H1 (cell line): ENCODE data around the gene PLA1A.

ENCODE experiments used
- ASH2L ChIP-seq: fragments of 200-600, 300-600 bp; sonication (generic); IDR thresholded peaks from one replicate; pipeline ENCODE4 v1.7.1; 2017; ENCODE audit warnings: low read length
- CHD2 ChIP-seq: IDR thresholded peaks from 2 replicates; pipeline ENCODE4 v1.6.1; 2012; ENCODE audit warnings: low read length, improper control_type of control experiment
- EZH2 ChIP-seq: fragments of 200-600 bp; sonication (generic); IDR thresholded peaks from 2 replicates; pipeline ENCODE4 v1.7.1; 2012; ENCODE audit warnings: low read depth, mild to moderate bottlenecking, moderate library complexity, low read length, inconsistent platforms; ENCODE audit not compliant: severe bottlenecking
- MAX ChIP-seq: IDR thresholded peaks from 2 replicates; pipeline ENCODE4 v1.6.1; 2012; ENCODE audit warnings: inconsistent platforms
- POLR2A ChIP-seq, 2 experiments: IDR thresholded peaks; 1 replicate in 1 of 2; 2 replicates in 1 of 2; pipeline ENCODE4 v1.6.1; 2011; ENCODE audit warnings: low read depth in 2 of 2, low read length in 2 of 2, mild to moderate bottlenecking in 2 of 2; ENCODE audit errors: control extremely low read depth in 1 of 2
- SP1 ChIP-seq: IDR thresholded peaks from 2 replicates; pipeline ENCODE4 v1.6.1; 2011; ENCODE audit warnings: low read depth, low read length
- TBP ChIP-seq: IDR thresholded peaks from 2 replicates; pipeline ENCODE4 v1.6.1; 2011; ENCODE audit warnings: low read depth, low read length, improper control_type of control experiment
- TF ChIP-seq, protein P1 (sequence below), 3 experiments: IDR thresholded peaks; 1 replicate in 2 of 3; 2 replicates in 1 of 3; pipeline versions ENCODE4 v1.5.1 to v1.6.1; 2011; ENCODE audit warnings: low read length in 3 of 3, mild to moderate bottlenecking in 3 of 3, inconsistent platforms in 2 of 3, low read depth in 1 of 3, moderate library complexity in 1 of 3; ENCODE audit not compliant: insufficient read depth in 1 of 3; ENCODE audit errors: control extremely low read depth in 1 of 3
- TF ChIP-seq, protein P2 (sequence below): IDR thresholded peaks from 2 replicates; pipeline ENCODE4 v1.6.1; 2012; ENCODE audit warnings: inconsistent platforms
- TF ChIP-seq, protein P3 (sequence below): IDR thresholded peaks from 2 replicates; pipeline ENCODE4 v1.6.1; 2012; ENCODE audit warnings: low read length, inconsistent platforms

GRCh38 chr3:119600732-119601131 lies 3.0 kb downstream of the PLA1A start:
- no peak for TF ChIP-seq POLR2A (IDR thresholded peaks at IDR 0.05; ENCODE audit: control extremely low read depth in 1 of 2, low read depth in 2 of 2, low read length in 2 of 2)
- TF ChIP-seq SP1, result no peak
- no peak for TF ChIP-seq EZH2
- TF ChIP-seq, protein P1, sequence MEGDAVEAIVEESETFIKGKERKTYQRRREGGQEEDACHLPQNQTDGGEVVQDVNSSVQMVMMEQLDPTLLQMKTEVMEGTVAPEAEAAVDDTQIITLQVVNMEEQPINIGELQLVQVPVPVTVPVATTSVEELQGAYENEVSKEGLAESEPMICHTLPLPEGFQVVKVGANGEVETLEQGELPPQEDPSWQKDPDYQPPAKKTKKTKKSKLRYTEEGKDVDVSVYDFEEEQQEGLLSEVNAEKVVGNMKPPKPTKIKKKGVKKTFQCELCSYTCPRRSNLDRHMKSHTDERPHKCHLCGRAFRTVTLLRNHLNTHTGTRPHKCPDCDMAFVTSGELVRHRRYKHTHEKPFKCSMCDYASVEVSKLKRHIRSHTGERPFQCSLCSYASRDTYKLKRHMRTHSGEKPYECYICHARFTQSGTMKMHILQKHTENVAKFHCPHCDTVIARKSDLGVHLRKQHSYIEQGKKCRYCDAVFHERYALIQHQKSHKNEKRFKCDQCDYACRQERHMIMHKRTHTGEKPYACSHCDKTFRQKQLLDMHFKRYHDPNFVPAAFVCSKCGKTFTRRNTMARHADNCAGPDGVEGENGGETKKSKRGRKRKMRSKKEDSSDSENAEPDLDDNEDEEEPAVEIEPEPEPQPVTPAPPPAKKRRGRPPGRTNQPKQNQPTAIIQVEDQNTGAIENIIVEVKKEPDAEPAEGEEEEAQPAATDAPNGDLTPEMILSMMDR (IDR thresholded peaks at IDR 0.05; ENCODE audit: control extremely low read depth in 1 of 3, insufficient read depth in 1 of 3, low read depth in 1 of 3, low read length in 3 of 3), result peak; percentile 68 to 98 (median 94)
- TF ChIP-seq ASH2L, result no peak
- no peak for TF ChIP-seq TBP
- no peak for TF ChIP-seq MAX
- TF ChIP-seq, protein P2, sequence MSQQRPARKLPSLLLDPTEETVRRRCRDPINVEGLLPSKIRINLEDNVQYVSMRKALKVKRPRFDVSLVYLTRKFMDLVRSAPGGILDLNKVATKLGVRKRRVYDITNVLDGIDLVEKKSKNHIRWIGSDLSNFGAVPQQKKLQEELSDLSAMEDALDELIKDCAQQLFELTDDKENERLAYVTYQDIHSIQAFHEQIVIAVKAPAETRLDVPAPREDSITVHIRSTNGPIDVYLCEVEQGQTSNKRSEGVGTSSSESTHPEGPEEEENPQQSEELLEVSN, result no peak
- TF ChIP-seq, protein P3, sequence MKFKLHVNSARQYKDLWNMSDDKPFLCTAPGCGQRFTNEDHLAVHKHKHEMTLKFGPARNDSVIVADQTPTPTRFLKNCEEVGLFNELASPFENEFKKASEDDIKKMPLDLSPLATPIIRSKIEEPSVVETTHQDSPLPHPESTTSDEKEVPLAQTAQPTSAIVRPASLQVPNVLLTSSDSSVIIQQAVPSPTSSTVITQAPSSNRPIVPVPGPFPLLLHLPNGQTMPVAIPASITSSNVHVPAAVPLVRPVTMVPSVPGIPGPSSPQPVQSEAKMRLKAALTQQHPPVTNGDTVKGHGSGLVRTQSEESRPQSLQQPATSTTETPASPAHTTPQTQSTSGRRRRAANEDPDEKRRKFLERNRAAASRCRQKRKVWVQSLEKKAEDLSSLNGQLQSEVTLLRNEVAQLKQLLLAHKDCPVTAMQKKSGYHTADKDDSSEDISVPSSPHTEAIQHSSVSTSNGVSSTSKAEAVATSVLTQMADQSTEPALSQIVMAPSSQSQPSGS, result no peak
- TF ChIP-seq CHD2, result no peak
